Measurements from ENCODE around the gene MIPOL1. TPM values are rescaled to one million over a fixed set of nuclear protein-coding genes. Genes with fewer than 3 reads are reported as not detected.

The MIPOL1 gene
- total RNA-seq, 1 donor from 2014 or later: not detected

DNA sequence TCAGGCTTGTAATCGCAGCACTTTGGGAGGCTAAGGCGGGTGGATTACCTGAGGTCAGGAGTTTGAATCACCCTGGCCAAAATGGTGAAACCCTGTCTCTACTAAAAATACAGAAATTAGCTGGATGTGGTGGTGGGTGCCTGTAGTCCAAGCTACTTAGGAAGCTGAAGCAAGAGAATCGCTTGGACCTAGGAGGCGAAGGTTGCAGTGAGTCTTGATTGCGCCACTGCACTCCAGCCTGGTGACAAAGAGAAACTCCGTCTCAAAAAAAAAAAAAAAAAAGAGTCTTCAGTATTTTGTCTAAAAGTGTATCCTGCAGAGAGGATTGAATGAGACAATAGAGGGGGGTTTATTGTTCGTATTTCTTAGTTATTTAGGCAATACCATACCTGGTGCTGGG lies 372.0 kb downstream of the MIPOL1 start:
- DNase-seq (no peak), ATAC-seq (ENCODE audit: low read depth) (no peak)
- no peaks in the 10 kb centered on the region for H3K4me1 Mint-ChIP-seq
- ChIA-PET POLR2A (interaction anchor here (0.7 kb wide), 1 partner anchor 8 kb away, joined by 6 read pairs; no protein-coding TSS in a partner anchor), CTCF (no interaction called here)
- intact Hi-C loops (cut with micrococcal nuclease): no loop called here
- TF ChIP-seq, protein P1, sequence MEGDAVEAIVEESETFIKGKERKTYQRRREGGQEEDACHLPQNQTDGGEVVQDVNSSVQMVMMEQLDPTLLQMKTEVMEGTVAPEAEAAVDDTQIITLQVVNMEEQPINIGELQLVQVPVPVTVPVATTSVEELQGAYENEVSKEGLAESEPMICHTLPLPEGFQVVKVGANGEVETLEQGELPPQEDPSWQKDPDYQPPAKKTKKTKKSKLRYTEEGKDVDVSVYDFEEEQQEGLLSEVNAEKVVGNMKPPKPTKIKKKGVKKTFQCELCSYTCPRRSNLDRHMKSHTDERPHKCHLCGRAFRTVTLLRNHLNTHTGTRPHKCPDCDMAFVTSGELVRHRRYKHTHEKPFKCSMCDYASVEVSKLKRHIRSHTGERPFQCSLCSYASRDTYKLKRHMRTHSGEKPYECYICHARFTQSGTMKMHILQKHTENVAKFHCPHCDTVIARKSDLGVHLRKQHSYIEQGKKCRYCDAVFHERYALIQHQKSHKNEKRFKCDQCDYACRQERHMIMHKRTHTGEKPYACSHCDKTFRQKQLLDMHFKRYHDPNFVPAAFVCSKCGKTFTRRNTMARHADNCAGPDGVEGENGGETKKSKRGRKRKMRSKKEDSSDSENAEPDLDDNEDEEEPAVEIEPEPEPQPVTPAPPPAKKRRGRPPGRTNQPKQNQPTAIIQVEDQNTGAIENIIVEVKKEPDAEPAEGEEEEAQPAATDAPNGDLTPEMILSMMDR (IDR thresholded peaks at IDR 0.05): no peak
- no peak overlapping the region for H3K4me3 Mint-ChIP-seq
- no peaks in the 10 kb centered on the region for H3K27me3 Mint-ChIP-seq
- no peaks in the 10 kb centered on the region for H3K36me3 Mint-ChIP-seq (ENCODE audit: low read depth)
- no peak overlapping the region for H3K27ac Mint-ChIP-seq
- no peaks in the 10 kb centered on the region for H3K9me3 Mint-ChIP-seq

DNA sequence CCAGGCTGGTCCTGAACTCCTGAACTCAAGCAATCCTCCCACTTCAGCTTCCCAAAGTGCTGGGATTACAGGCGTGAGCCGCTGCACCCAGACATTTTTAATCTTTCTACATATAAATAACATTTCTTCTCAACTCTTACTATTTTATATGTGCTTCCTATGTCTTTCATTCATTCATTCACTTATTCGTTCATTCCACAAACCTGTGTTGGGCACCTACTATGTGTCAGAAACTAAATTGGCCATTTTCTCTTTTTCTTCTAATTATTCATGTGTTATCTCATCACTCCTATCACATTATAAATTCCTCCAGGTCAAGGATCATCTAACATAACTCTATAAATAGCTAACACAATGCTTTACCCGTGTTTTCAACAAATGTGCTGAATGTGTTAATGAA lies 373.7 kb downstream of the MIPOL1 start:
- no peak for ATAC-seq (ENCODE audit: low read depth)
- no peak overlapping the region for H3K27ac Mint-ChIP-seq
- CTCF ChIA-PET: no interaction called here

DNA sequence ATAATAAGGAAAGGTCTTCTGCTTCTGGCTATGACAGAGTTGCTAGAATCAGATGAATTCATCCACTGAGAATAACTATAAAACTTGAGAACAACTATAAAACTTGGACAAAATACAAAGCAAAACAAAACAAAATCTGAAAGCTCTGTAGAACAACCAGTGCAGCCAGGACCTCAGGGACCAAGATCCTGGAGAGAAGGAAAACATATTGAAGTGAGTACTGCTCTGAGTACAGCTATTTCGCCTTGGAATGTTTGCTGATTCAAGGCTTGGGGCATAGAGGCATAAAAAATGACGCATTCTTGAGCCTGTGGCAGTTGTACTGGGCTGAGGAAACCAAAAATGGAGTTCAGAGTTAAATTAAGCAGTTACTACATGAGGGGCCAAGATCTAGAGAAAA lies 375.6 kb downstream of the MIPOL1 start:
- H3K4me1 Mint-ChIP-seq: no peaks in the 10 kb centered on the region
- DNase-seq (no peak), ATAC-seq (ENCODE audit: low read depth) (no peak)
- H3K27ac Mint-ChIP-seq: no peak overlapping the region
- H3K36me3 Mint-ChIP-seq (ENCODE audit: low read depth): no peaks in the 10 kb centered on the region
- no peaks in the 10 kb centered on the region for H3K9me3 Mint-ChIP-seq
- no peaks in the 10 kb centered on the region for H3K27me3 Mint-ChIP-seq
- POLR2A ChIA-PET: no interaction called here
- TF ChIP-seq, protein P1 (IDR thresholded peaks at IDR 0.05): no peak
- CTCF ChIA-PET: no interaction called here
- intact Hi-C loops (cut with micrococcal nuclease): no loop called here
- H3K4me3 Mint-ChIP-seq: no peak overlapping the region

More for the DNA sequence above, 373.7 kb downstream of the MIPOL1 start:
- Mint-ChIP-seq H3K9me3 (no peaks in the 10 kb centered on the region), H3K4me1 (no peaks in the 10 kb centered on the region), H3K36me3 (ENCODE audit: low read depth) (no peaks in the 10 kb centered on the region), H3K4me3 (no peak overlapping the region), H3K27me3 (no peaks in the 10 kb centered on the region)
- POLR2A ChIA-PET: no interaction called here
- DNase-seq: no peak
- TF ChIP-seq, protein P1 (IDR thresholded peaks at IDR 0.05): no peak
- intact Hi-C loops (cut with micrococcal nuclease): no loop called here

DNA sequence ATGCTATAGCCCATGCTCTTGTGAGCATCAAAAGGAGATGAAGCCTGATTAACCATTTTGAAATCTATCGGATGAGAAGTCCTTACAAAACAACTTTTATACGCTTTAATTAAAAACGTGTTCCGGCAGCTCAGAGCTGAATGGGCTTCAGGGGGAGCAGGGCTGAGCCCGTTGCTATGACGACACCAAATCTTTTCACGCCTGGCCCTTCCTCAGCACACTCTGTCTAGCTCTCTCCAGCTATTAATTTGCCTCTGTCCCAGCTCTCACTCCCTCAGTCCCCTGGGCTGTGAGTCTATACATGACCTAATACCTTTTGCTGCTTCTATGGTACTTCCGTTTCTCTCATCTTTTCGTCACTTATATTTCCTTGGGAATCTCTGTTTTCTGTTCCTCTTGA lies 381.5 kb downstream of the MIPOL1 start:
- Mint-ChIP-seq H3K27ac (no peak overlapping the region), H3K27me3 (peaks cover 5% of the 10 kb centered on the region), H3K4me1 (no peaks in the 10 kb centered on the region), H3K9me3 (no peaks in the 10 kb centered on the region), H3K4me3 (no peak overlapping the region), H3K36me3 (ENCODE audit: low read depth) (no peaks in the 10 kb centered on the region)
- ChIA-PET CTCF (no interaction called here), POLR2A (no interaction called here)
- DNase-seq (no peak), ATAC-seq (ENCODE audit: low read depth) (no peak)
- intact Hi-C loops (cut with micrococcal nuclease): no loop called here
- TF ChIP-seq, protein P1 (IDR thresholded peaks at IDR 0.05): no peak

DNA sequence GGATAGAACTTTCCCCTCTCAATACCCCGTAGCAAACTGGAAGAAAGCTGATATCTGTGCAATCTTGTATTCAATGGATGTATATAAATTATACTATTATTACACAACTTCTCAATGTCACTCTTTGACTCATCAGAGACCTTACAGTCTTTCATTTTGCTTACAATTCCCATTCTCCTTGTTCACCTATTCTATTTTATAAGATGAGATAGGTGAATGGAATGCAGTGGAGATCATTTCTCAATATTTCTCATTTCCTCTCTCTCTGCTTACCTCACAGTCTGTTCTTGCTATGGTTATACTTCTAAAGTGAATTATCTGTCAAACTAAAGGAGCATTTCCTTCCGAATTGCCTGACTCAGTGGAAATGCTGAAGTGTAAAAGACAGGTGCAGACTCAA lies 382.4 kb downstream of the MIPOL1 start:
- no peak overlapping the region for H3K4me3 Mint-ChIP-seq
- peaks cover 6% of the 10 kb centered on the region for H3K27me3 Mint-ChIP-seq
- no peak for ATAC-seq (ENCODE audit: low read depth)
- TF ChIP-seq, protein P1 (IDR thresholded peaks at IDR 0.05): no peak
- H3K36me3 Mint-ChIP-seq (ENCODE audit: low read depth): no peaks in the 10 kb centered on the region
- intact Hi-C loops (cut with micrococcal nuclease): no loop called here
- ChIA-PET POLR2A (no interaction called here), CTCF (no interaction called here)
- H3K4me1 Mint-ChIP-seq: no peaks in the 10 kb centered on the region
- H3K9me3 Mint-ChIP-seq: no peaks in the 10 kb centered on the region
- no peak for DNase-seq
- H3K27ac Mint-ChIP-seq: no peak overlapping the region
